Sigmoid colon (tissue), 3 donors: ENCODE data around the gene PLA2G12A.

Experiments
- POLR2A ChIP-seq, 2 donors: fragments of 450-650 bp; IDR thresholded peaks; one replicate each; pipeline ENCODE4 v1.6.1; 2016; ENCODE audit warnings: antibody characterized with exemption in 2 of 2, mild to moderate bottlenecking in 2 of 2, moderate library complexity in 2 of 2
- TF ChIP-seq, protein P1 (sequence below), 4 experiments: fragments of 450-650 bp in 3 of 4; fragments of 200-600 bp in 1 of 4; IDR thresholded peaks; one replicate each; pipeline ENCODE4 v1.5.1; 2016 to 2019; ENCODE audit warnings: antibody characterized with exemption in 4 of 4, mild to moderate bottlenecking in 3 of 4, moderate library complexity in 2 of 4

DNA sequence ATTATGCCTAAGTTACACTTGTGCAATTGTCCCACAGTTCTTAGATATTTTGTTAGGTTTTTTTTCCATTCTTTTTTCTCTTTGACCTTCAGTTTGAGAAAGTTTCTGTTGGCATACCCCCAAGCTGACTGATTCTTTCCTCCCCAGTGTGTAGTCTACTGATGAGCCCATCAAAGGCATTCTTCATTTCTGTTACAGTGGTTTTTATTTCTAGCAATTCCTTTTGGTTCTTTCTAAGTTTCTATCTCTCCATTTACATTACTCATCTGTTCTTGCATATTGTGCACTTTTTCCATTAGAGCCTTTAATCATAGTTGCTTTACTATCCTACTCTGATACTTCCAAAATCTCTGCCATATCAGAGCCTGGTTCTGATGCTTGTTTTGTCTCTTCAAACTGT is 58.5 kb downstream of the PLA2G12A start:
- TF ChIP-seq, protein P1, sequence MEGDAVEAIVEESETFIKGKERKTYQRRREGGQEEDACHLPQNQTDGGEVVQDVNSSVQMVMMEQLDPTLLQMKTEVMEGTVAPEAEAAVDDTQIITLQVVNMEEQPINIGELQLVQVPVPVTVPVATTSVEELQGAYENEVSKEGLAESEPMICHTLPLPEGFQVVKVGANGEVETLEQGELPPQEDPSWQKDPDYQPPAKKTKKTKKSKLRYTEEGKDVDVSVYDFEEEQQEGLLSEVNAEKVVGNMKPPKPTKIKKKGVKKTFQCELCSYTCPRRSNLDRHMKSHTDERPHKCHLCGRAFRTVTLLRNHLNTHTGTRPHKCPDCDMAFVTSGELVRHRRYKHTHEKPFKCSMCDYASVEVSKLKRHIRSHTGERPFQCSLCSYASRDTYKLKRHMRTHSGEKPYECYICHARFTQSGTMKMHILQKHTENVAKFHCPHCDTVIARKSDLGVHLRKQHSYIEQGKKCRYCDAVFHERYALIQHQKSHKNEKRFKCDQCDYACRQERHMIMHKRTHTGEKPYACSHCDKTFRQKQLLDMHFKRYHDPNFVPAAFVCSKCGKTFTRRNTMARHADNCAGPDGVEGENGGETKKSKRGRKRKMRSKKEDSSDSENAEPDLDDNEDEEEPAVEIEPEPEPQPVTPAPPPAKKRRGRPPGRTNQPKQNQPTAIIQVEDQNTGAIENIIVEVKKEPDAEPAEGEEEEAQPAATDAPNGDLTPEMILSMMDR (IDR thresholded peaks at IDR 0.05), result no peak
- TF ChIP-seq POLR2A (IDR thresholded peaks at IDR 0.05), result no peak
